CD4-positive, alpha-beta T cell (primary cell): Measurements from ENCODE around the gene SCNN1G. TPM values are rescaled to one million over a fixed set of nuclear protein-coding genes. Genes with fewer than 3 reads are reported as not detected.

ENCODE experiments used
- ATAC-seq: fragments of 200-7000 bp; cut with Tn5 transposase; one replicate; pipeline ENCODE4 v1.10.0; 2022; ENCODE audit warnings: mild to moderate bottlenecking; ENCODE audit not compliant: poor library complexity
- CTCF ChIA-PET: fragments of 350-600 bp; sonication (Branson Sonifier 250); formaldehyde crosslinking; loops from one replicate; lab custom pipeline; 2021; ENCODE audit warnings: antibody characterized with exemption, inconsistent platforms; lab: Charles Lee
- POLR2A ChIA-PET: fragments of 350-600 bp; sonication (Branson Sonifier 250); formaldehyde crosslinking; loops from one replicate; lab custom pipeline; 2021; ENCODE audit warnings: antibody characterized with exemption, inconsistent platforms; lab: Charles Lee
- DNase-seq, 14 experiments: peaks; one replicate each; pipeline ENCODE4 v3.0.0-alpha.2; 2013 to 2020; ENCODE audit warnings: mixed read lengths in 2 of 14
- H3K27ac ChIP-seq, 2 donors: one replicate each; pipeline versions ENCODE4 v1.5.1 to v1.7.0; 2013; ENCODE audit warnings: low read length in 2 of 2, low read depth in 1 of 2, mild to moderate bottlenecking in 1 of 2
- H3K27me3 ChIP-seq, 2 experiments: 1 replicate in 1 of 2; 2 replicates in 1 of 2; pipeline versions ENCODE4 v1.6.1 to v1.7.0; 2013; ENCODE audit warnings: low read length in 2 of 2, control low read depth in 1 of 2, mild to moderate bottlenecking in 1 of 2, moderate library complexity in 1 of 2; ENCODE audit not compliant: insufficient read depth in 2 of 2, control insufficient read depth in 1 of 2
- H3K36me3 ChIP-seq: one replicate; pipeline ENCODE4 v1.6.1; 2013; ENCODE audit warnings: low read length, control low read depth; ENCODE audit not compliant: insufficient read depth
- H3K4me1 ChIP-seq: one replicate; pipeline ENCODE4 v1.6.1; 2013; ENCODE audit warnings: low read length, control low read depth; ENCODE audit not compliant: insufficient read depth
- H3K4me3 ChIP-seq: one replicate; pipeline ENCODE4 v1.5.1; 2013; ENCODE audit warnings: mild to moderate bottlenecking, low read length, moderate library complexity
- H3K9me3 ChIP-seq, 2 experiments: 1 replicate in 1 of 2; 2 replicates in 1 of 2; pipeline versions ENCODE4 v1.6.1 to v1.7.0; 2013; ENCODE audit warnings: low read length in 2 of 2, mild to moderate bottlenecking in 2 of 2, control low read depth in 1 of 2, moderate library complexity in 1 of 2; ENCODE audit not compliant: control insufficient read depth in 1 of 2, insufficient read depth in 1 of 2
- H3K27ac Mint-ChIP-seq: one replicate; pipeline ENCODE4 v1.8.0; 2020; ENCODE audit warnings: mixed read lengths
- H3K27me3 Mint-ChIP-seq: one replicate; pipeline ENCODE4 v1.8.0; 2021; ENCODE audit warnings: mixed read lengths
- H3K36me3 Mint-ChIP-seq: one replicate; pipeline ENCODE4 v1.8.0; 2021; ENCODE audit warnings: low read depth, mixed read lengths
- H3K4me1 Mint-ChIP-seq: one replicate; pipeline ENCODE4 v1.8.0; 2021; ENCODE audit warnings: low read depth, mixed read lengths
- H3K4me3 Mint-ChIP-seq: one replicate; pipeline ENCODE4 v1.8.0; 2020; ENCODE audit warnings: mild to moderate bottlenecking, mixed read lengths
- H3K9me3 Mint-ChIP-seq: one replicate; pipeline ENCODE4 v1.8.0; 2020; ENCODE audit warnings: mixed read lengths
- CTCF ChIP-seq: fragments of 200-600 bp; IDR thresholded peaks from one replicate; pipeline ENCODE4 v1.8.0; 2022; ENCODE audit warnings: antibody characterized with exemption, mild to moderate bottlenecking
- intact Hi-C, 2 experiments: fragments of 100-400 bp; cut with DNase I in 1 of 2; cut with micrococcal nuclease in 1 of 2; formaldehyde crosslinking; loops; one replicate each; pipeline versions ENCODE4 v1.15.1 to v1.9.0; 2023 to 2025; cut with DNase I, micrococcal nuclease
- total RNA-seq, 174 experiments: library from RNA in 2 of 174; stranded (reverse) in 2 of 174; gene quantifications; one replicate each; pipeline ENCODE4 v1.2.3 and lab custom pipeline; 2021 to 2026

Gene SCNN1G
- total RNA-seq, 2 experiments from 2014 or later = not detected

DNA sequence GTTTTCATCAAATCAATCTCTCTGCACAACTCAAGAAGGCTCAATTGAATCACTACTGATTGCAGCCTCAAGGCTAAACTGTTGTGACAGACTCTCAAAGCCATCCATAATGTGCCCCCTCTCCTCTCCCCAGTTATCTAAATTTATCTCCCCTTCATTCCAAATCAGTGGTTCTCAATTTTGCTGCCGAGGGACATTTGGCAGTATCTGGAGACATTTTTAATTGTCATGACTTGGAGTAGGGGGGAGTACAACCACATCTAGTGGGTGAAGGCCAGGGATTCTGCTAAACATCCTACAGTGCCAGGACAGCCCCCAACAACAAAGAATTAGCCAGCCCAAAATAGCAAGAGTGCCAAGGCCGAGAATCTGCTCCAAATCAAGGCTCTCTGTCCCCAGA, 42.4 kb upstream of the SCNN1G start:
- ChIA-PET CTCF (no interaction called here), POLR2A (no interaction called here)
- TF ChIP-seq CTCF = no peak
- no peak overlapping the region for H3K4me3 ChIP-seq
- peaks cover 0 to 8% of the 10 kb centered on the region in 2 experiments for H3K9me3 ChIP-seq
- H3K27me3 ChIP-seq = no peaks in the 10 kb centered on the region
- H3K36me3 ChIP-seq = no peaks in the 10 kb centered on the region
- peaks cover 6% of the 10 kb centered on the region for H3K9me3 Mint-ChIP-seq
- H3K27me3 Mint-ChIP-seq = no peaks in the 10 kb centered on the region
- no peak overlapping the region for H3K27ac Mint-ChIP-seq
- peaks cover 5% of the 10 kb centered on the region for H3K36me3 Mint-ChIP-seq
- H3K4me1 Mint-ChIP-seq = peaks cover 5% of the 10 kb centered on the region
- H3K4me1 ChIP-seq = no peaks in the 10 kb centered on the region
- H3K27ac ChIP-seq = no peak overlapping the region
- ATAC-seq (no peak), DNase-seq (no peak)
- H3K4me3 Mint-ChIP-seq = no peak overlapping the region
- intact Hi-C loops = no loop called here

DNA sequence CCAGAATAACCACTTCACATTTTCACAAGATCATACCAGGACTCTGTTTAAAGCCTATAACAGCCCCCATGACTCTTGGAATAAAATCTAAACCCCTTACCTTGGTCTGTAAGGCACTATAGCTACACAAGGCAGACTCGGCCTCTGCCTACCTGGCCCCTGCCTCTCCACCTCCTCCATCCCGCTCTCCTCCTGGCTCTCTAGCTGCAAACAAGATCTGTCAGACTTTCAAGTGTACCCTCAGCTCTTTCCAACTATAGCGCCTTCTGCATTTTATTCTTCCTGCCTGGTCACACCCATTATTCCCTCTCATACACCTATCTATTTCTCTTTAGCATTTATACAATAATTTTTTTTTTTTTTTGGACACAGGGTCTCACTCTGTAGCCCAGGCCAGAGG, 41.5 kb upstream of the SCNN1G start:
- Mint-ChIP-seq H3K36me3 (peaks cover 5% of the 10 kb centered on the region), H3K27me3 (no peaks in the 10 kb centered on the region), H3K9me3 (peaks cover 4% of the 10 kb centered on the region), H3K4me3 (no peak overlapping the region), H3K27ac (no peak overlapping the region), H3K4me1 (peaks cover 9% of the 10 kb centered on the region)
- intact Hi-C loops = no loop called here
- peaks cover 0 to 8% of the 10 kb centered on the region in 2 experiments for H3K9me3 ChIP-seq
- H3K27me3 ChIP-seq = no peaks in the 10 kb centered on the region
- no peaks in the 10 kb centered on the region for H3K4me1 ChIP-seq
- no peak overlapping the region for H3K4me3 ChIP-seq
- DNase-seq (no peak), ATAC-seq (no peak)
- H3K27ac ChIP-seq = no peak overlapping the region
- TF ChIP-seq CTCF = no peak
- POLR2A ChIA-PET = interaction anchor here (0.9 kb wide), 1 partner anchor 9 kb away, joined by 4 read pairs; the partner anchor contains the start of gene USP31
- CTCF ChIA-PET = no interaction called here
- no peaks in the 10 kb centered on the region for H3K36me3 ChIP-seq

DNA sequence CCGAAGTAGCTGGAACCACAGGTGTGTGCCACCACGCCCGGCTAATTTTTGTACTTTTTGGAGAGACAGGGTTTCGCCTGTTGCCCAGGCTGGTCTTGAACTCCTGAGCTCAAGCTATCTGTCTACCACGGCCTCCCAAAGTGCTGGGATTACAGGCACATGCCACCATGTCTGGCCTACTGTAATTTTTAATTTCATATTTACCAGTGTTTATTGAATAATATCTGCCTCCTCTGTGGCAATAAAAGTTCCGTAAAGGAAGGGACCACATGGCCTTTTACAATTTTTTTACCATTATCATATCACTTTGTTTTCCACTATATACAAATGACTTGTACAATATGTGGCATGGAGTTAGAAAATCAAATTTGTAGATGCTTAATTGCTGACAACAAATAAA, 41.0 kb upstream of the SCNN1G start:
- Histone ChIP-seq H3K9me3 (peaks cover 0 to 4% of the 10 kb centered on the region in 2 experiments), H3K36me3 (no peaks in the 10 kb centered on the region), H3K4me3 (no peak overlapping the region), H3K27me3 (no peaks in the 10 kb centered on the region), H3K4me1 (no peaks in the 10 kb centered on the region), H3K27ac (no peak overlapping the region)
- Mint-ChIP-seq H3K4me3 (no peak overlapping the region), H3K4me1 (peaks cover 9% of the 10 kb centered on the region), H3K36me3 (peaks cover 5% of the 10 kb centered on the region), H3K27me3 (no peaks in the 10 kb centered on the region), H3K27ac (no peak overlapping the region), H3K9me3 (peaks cover 4% of the 10 kb centered on the region)
- POLR2A ChIA-PET = interaction anchor here (0.9 kb wide), 1 partner anchor 8 kb away, joined by 4 read pairs; the partner anchor contains the start of gene USP31
- intact Hi-C loops = no loop called here
- CTCF ChIA-PET = no interaction called here
- ATAC-seq (no peak), DNase-seq (no peak)
- TF ChIP-seq CTCF = no peak
